Neural progenitor cell (in vitro differentiated cells): ENCODE measurements around the gene NAA25. TPM values are rescaled to one million over a fixed set of nuclear protein-coding genes. Genes with fewer than 3 reads are reported as not detected.

Experiments used
- DNase-seq: peaks from one replicate; pipeline ENCODE4 v3.0.0-alpha.2; 2016; ENCODE audit warnings: low spot score
- H2AFZ ChIP-seq: fragments of 200-600 bp; sonication (generic); replicated peaks from 2 replicates; pipeline ENCODE4 v1.6.1; 2016; ENCODE audit warnings: antibody characterized with exemption
- H3F3A ChIP-seq: fragments of 200-600 bp; sonication (generic); 2 replicates; pipeline ENCODE4 v1.6.1; 2016; ENCODE audit warnings: antibody characterized with exemption, low read depth
- H3K27ac ChIP-seq: fragments of 200-600 bp; sonication (generic); 2 replicates; pipeline ENCODE4 v1.5.1; 2016; ENCODE audit warnings: mild to moderate bottlenecking
- H3K27me3 ChIP-seq: fragments of 200-600 bp; sonication (generic); 2 replicates; pipeline ENCODE4 v1.6.1; 2016; ENCODE audit warnings: mild to moderate bottlenecking, moderate library complexity
- H3K36me3 ChIP-seq: fragments of 200-600 bp; sonication (generic); 2 replicates; pipeline ENCODE4 v1.5.1; 2016
- H3K4me1 ChIP-seq: fragments of 200-600 bp; sonication (generic); 2 replicates; pipeline ENCODE4 v1.6.1; 2016; ENCODE audit warnings: mixed run types
- H3K4me2 ChIP-seq: fragments of 200-600 bp; sonication (generic); 2 replicates; pipeline ENCODE4 v1.6.1; 2016
- H3K4me3 ChIP-seq: fragments of 200-600 bp; sonication (generic); 2 replicates; pipeline ENCODE4 v1.5.1; 2016
- H3K79me2 ChIP-seq: fragments of 200-600 bp; sonication (generic); 2 replicates; pipeline ENCODE4 v1.6.1; 2016; ENCODE audit warnings: low read depth
- H3K9ac ChIP-seq: fragments of 200-600 bp; sonication (generic); 2 replicates; pipeline ENCODE4 v1.6.1; 2016
- H3K9me3 ChIP-seq: fragments of 200-600 bp; sonication (generic); 2 replicates; pipeline ENCODE4 v1.5.1; 2016; ENCODE audit warnings: low read depth
- H4K20me1 ChIP-seq: fragments of 200-600 bp; sonication (generic); 2 replicates; pipeline ENCODE4 v1.6.1; 2016; ENCODE audit warnings: low read depth
- H3K27ac Mint-ChIP-seq: 3 replicates; pipeline ENCODE4 v1.8.0; 2021; ENCODE audit warnings: mixed read lengths
- H3K27me3 Mint-ChIP-seq: 2 replicates; pipeline ENCODE4 v1.8.0; 2022; ENCODE audit warnings: low read depth, mild to moderate bottlenecking, inconsistent platforms, moderate library complexity, mixed read lengths; ENCODE audit not compliant: insufficient read depth
- H3K36me3 Mint-ChIP-seq: 3 replicates; pipeline ENCODE4 v1.8.0; 2021; ENCODE audit warnings: mixed read lengths
- H3K4me1 Mint-ChIP-seq: 3 replicates; pipeline ENCODE4 v1.8.0; 2021; ENCODE audit warnings: mixed read lengths
- H3K4me3 Mint-ChIP-seq: 3 replicates; pipeline ENCODE4 v1.8.0; 2021; ENCODE audit warnings: mild to moderate bottlenecking, moderate library complexity, mixed read lengths
- H3K9me3 Mint-ChIP-seq: 3 replicates; pipeline ENCODE4 v1.8.0; 2020; ENCODE audit warnings: mixed read lengths
- EZH2 ChIP-seq: fragments of 200-600 bp; sonication (generic); IDR thresholded peaks from 2 replicates; pipeline ENCODE4 v1.6.1; 2017; ENCODE audit warnings: antibody characterized with exemption, mild to moderate bottlenecking, moderate library complexity
- EZH2phosphoT487 ChIP-seq: fragments of 200-600 bp; sonication (generic); IDR thresholded peaks from 2 replicates; pipeline ENCODE4 v1.6.1; 2017; ENCODE audit warnings: antibody characterized with exemption
- total RNA-seq: library from RNA; depleted of rRNA; stranded (reverse); fragments of >200 nt; gene quantifications from 2 replicates; pipeline ENCODE4 v1.2.3, GENCODE V29; 2015; ENCODE audit warnings: low replicate concordance
- TF ChIP-seq, protein P1 (sequence below): fragments of 200-600 bp; sonication (generic); IDR thresholded peaks from 2 replicates; pipeline ENCODE4 v1.5.1; 2017; ENCODE audit warnings: antibody characterized with exemption, mild to moderate bottlenecking

NAA25 gene
- total RNA-seq, 1 donor from 2014 or later, result 40.7 TPM

DNA sequence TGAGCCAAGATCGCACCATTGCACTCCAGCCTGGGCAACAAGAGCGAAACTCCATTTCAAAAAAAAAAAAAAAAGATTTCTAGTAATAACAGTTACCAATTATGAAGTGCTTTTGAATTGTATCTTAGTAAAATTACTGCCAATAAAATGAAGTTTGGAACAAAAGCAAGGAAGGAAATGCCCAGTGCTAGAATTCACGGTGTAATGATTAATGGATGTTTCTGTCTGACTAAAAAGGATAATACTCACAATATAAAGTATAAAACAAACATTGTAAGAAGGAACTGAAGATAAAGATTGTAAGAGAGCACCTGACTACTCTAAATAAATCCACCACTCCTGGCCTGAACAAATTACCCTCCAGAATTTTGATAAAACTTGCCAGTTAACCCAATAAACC is 99.7 kb downstream of the NAA25 start:
- H3K79me2 ChIP-seq, result peaks cover 28% of the 10 kb centered on the region
- Mint-ChIP-seq H3K9me3 (no peaks in the 10 kb centered on the region), H3K36me3 (peaks cover 8% of the 10 kb centered on the region), H3K27me3 (no peaks in the 10 kb centered on the region), H3K4me1 (peaks cover 15% of the 10 kb centered on the region), H3K27ac (no peak overlapping the region), H3K4me3 (no peak overlapping the region)
- H4K20me1 ChIP-seq, result no peaks in the 10 kb centered on the region
- no peaks in the 10 kb centered on the region for H3K27me3 ChIP-seq
- peaks cover 33% of the 10 kb centered on the region for H3F3A ChIP-seq
- peaks cover 10% of the 10 kb centered on the region for H3K4me1 ChIP-seq
- H3K36me3 ChIP-seq, result no peaks in the 10 kb centered on the region
- TF ChIP-seq, protein P1, sequence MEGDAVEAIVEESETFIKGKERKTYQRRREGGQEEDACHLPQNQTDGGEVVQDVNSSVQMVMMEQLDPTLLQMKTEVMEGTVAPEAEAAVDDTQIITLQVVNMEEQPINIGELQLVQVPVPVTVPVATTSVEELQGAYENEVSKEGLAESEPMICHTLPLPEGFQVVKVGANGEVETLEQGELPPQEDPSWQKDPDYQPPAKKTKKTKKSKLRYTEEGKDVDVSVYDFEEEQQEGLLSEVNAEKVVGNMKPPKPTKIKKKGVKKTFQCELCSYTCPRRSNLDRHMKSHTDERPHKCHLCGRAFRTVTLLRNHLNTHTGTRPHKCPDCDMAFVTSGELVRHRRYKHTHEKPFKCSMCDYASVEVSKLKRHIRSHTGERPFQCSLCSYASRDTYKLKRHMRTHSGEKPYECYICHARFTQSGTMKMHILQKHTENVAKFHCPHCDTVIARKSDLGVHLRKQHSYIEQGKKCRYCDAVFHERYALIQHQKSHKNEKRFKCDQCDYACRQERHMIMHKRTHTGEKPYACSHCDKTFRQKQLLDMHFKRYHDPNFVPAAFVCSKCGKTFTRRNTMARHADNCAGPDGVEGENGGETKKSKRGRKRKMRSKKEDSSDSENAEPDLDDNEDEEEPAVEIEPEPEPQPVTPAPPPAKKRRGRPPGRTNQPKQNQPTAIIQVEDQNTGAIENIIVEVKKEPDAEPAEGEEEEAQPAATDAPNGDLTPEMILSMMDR, result no peak
- no peak overlapping the region for H3K27ac ChIP-seq
- H3K9ac ChIP-seq, result no peak overlapping the region
- H3K4me2 ChIP-seq, result no peak overlapping the region
- H2AFZ ChIP-seq, result no peak overlapping the region
- H3K9me3 ChIP-seq, result no peaks in the 10 kb centered on the region
- no peak overlapping the region for H3K4me3 ChIP-seq
- DNase-seq, result no peak

DNA sequence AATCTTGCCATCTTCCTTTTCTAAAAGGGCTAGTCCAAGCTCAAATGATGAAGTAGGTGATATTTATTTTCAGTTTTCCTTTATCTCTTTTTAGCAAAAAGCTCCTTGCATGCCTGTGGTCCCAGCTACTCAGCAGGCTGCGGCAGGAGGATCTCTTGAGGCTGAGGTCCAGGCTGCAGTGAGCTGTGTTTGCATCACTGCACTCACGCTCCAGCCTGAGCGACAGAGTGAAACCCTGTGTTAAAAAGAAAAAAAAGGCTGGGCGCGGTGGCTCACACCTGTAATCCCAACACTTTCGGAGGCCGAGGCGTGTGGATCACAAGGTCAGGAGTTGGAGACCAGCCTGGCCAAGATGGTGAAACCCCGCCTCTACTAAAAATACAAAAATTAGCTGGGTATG is 100.6 kb downstream of the NAA25 start:
- Histone ChIP-seq H3K9ac (no peak overlapping the region), H3F3A (peaks cover 27% of the 10 kb centered on the region), H3K27me3 (no peaks in the 10 kb centered on the region), H4K20me1 (no peaks in the 10 kb centered on the region), H3K27ac (no peak overlapping the region), H3K4me3 (no peak overlapping the region), H3K79me2 (peaks cover 21% of the 10 kb centered on the region), H3K4me1 (peaks cover 10% of the 10 kb centered on the region), H3K36me3 (no peaks in the 10 kb centered on the region), H3K4me2 (no peak overlapping the region), H3K9me3 (no peaks in the 10 kb centered on the region), H2AFZ (no peak overlapping the region)
- DNase-seq, result no peak
- peaks cover 11% of the 10 kb centered on the region for H3K36me3 Mint-ChIP-seq
- no peak overlapping the region for H3K27ac Mint-ChIP-seq
- no peaks in the 10 kb centered on the region for H3K9me3 Mint-ChIP-seq
- no peaks in the 10 kb centered on the region for H3K27me3 Mint-ChIP-seq
- no peak overlapping the region for H3K4me3 Mint-ChIP-seq
- peaks cover 15% of the 10 kb centered on the region for H3K4me1 Mint-ChIP-seq
- TF ChIP-seq EZH2phosphoT487 (no peak), EZH2 (no peak)
- TF ChIP-seq, protein P1, result no peak

DNA sequence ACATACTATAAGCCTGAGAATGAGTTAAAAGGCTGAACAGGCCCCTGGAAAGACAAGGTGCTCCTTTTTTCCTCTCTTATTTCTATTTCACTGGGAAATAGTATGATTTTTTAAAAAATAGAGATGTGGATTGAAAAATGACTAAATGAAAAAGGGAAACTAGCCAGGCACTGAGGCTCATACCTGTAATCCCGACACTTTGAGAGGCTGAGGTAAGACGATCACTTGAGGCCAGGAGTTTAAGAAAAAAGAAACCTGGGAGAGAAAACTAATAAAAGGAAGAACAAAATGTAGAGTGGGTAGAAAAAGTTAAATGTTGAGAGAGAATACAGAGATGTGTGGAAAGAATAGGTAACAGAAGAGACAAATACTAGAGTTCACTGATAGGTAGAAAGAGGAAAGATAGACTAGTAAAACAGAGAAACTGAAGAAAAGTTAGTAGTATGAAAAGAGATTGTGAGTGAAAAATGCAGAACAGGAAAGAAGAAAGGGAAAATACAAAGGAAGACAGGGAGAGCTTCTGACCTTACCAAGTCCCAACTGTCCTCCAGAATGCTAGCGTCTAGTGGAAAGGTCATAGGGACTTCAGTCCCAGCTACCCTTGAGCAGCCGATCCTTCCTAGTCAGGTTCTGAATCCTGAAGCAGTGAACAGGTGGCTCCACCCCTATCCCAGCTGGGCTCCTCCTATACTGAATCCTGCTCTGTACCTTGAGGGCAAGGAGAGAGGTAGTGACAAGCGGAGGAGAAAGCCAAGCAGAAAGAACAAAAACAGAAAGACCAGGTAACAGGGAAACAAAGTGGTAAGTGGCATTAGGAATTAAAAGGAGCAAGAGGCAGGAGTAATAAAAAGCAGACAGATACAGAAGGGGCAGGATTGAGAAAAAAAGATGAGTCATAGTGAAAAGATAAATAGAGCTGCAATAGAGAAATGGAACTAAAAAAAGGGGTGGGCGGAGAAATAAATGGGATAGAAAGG is 102.9 kb downstream of the NAA25 start:
- Histone ChIP-seq H3K4me2 (peak overlapping the region; percentile 7), H3K27me3 (no peaks in the 10 kb centered on the region), H4K20me1 (no peaks in the 10 kb centered on the region), H3K9me3 (no peaks in the 10 kb centered on the region), H3K4me1 (no peaks in the 10 kb centered on the region), H3K4me3 (no peak overlapping the region), H3F3A (peaks cover 17% of the 10 kb centered on the region), H3K9ac (no peak overlapping the region), H2AFZ (peak overlapping the region; percentile 48), H3K27ac (no peak overlapping the region), H3K79me2 (peaks cover under 1% of the 10 kb centered on the region), H3K36me3 (no peaks in the 10 kb centered on the region)
- no peak for TF ChIP-seq EZH2
- Mint-ChIP-seq H3K36me3 (peaks cover 5% of the 10 kb centered on the region), H3K27ac (no peak overlapping the region), H3K4me3 (no peak overlapping the region), H3K9me3 (no peaks in the 10 kb centered on the region), H3K4me1 (no peaks in the 10 kb centered on the region), H3K27me3 (no peaks in the 10 kb centered on the region)
- DNase-seq, result peak; percentile 35

DNA sequence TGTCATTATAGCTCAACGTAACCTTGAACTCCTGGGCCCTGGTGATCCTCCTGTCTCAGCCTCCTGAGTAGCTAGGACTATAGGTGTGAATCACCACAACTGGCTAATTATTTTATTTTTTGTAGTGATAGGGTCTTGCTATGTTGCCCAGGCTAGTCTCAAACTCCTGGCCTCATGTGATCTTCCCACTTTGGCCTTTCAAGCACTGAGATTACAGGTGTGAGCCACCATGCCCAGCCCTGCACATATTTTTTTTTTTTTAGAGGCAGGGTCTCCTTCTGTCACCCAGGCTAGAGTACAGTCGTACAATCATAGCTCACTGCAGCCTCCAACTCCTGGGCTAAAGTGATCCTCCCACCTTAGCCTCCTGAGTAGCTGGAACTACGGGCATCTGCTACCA is 104.5 kb downstream of the NAA25 start:
- no peaks in the 10 kb centered on the region for H4K20me1 ChIP-seq
- H3K27ac ChIP-seq, result no peak overlapping the region
- no peak overlapping the region for H2AFZ ChIP-seq
- H3K9me3 Mint-ChIP-seq, result no peaks in the 10 kb centered on the region
- no peaks in the 10 kb centered on the region for H3K79me2 ChIP-seq
- H3K4me1 Mint-ChIP-seq, result no peaks in the 10 kb centered on the region
- H3K27ac Mint-ChIP-seq, result no peak overlapping the region
- H3K4me3 ChIP-seq, result no peak overlapping the region
- H3K36me3 Mint-ChIP-seq, result peaks cover 5% of the 10 kb centered on the region
- no peak for TF ChIP-seq EZH2phosphoT487
- no peak for TF ChIP-seq EZH2
- TF ChIP-seq, protein P1, result no peak
- H3K9ac ChIP-seq, result no peak overlapping the region
- no peaks in the 10 kb centered on the region for H3K36me3 ChIP-seq
- DNase-seq, result no peak
- no peaks in the 10 kb centered on the region for H3K27me3 Mint-ChIP-seq
- H3K4me3 Mint-ChIP-seq, result no peak overlapping the region
- H3K4me2 ChIP-seq, result no peak overlapping the region
- no peaks in the 10 kb centered on the region for H3K4me1 ChIP-seq
- no peaks in the 10 kb centered on the region for H3K9me3 ChIP-seq
- no peaks in the 10 kb centered on the region for H3K27me3 ChIP-seq
- H3F3A ChIP-seq, result peaks cover 7% of the 10 kb centered on the region
